Gastroesophageal sphincter (tissue), 4 donors: ENCODE results near the gene YPEL1. TPM values are rescaled to one million over a fixed set of nuclear protein-coding genes. Genes with fewer than 3 reads are reported as not detected.

Experiments used
- ATAC-seq: fragments of 150-250 bp; one replicate; pipeline ENCODE4 v1.9.1; 2016; ENCODE audit warnings: mild to moderate bottlenecking, moderate library complexity
- H3K27ac ChIP-seq, 4 donors: fragments of 200-600 bp; sonication (generic) in 3 of 4; 1 replicate in 3 of 4; 2 replicates in 1 of 4; pipeline ENCODE4 v1.5.1; 2016 to 2019
- H3K27me3 ChIP-seq: fragments of 200-600 bp; sonication (generic); one replicate; pipeline ENCODE4 v1.5.1; 2019
- H3K36me3 ChIP-seq, 2 donors: fragments of 200-600 bp; sonication (generic); one replicate each; pipeline ENCODE4 v1.5.1; 2019; ENCODE audit warnings: control low read depth in 1 of 2
- H3K4me1 ChIP-seq, 3 donors: fragments of 200-600 bp; sonication (generic); 1 replicate in 2 of 3; 2 replicates in 1 of 3; pipeline ENCODE4 v1.5.1; 2016 to 2019; ENCODE audit warnings: control low read depth in 2 of 3
- H3K4me3 ChIP-seq, 2 donors: fragments of 200-600 bp; sonication (generic); one replicate each; pipeline ENCODE4 v1.5.1; 2019; ENCODE audit warnings: mild to moderate bottlenecking in 1 of 2, moderate library complexity in 1 of 2
- H3K9me3 ChIP-seq, 3 donors: fragments of 200-600 bp; sonication (generic); one replicate each; pipeline ENCODE4 v1.5.1; 2017 to 2019; ENCODE audit warnings: control low read depth in 2 of 3
- EP300 ChIP-seq: sonication (generic); formaldehyde crosslinking; IDR thresholded peaks from one replicate; pipeline ENCODE4 v1.6.1; 2017; ENCODE audit warnings: antibody characterized with exemption, mild to moderate bottlenecking
- POLR2A ChIP-seq, 2 donors: fragments of 450-650 bp; IDR thresholded peaks; one replicate each; pipeline ENCODE4 v1.6.1; 2017; ENCODE audit warnings: antibody characterized with exemption in 2 of 2, mild to moderate bottlenecking in 2 of 2, moderate library complexity in 1 of 2
- POLR2AphosphoS5 ChIP-seq: sonication (generic); formaldehyde crosslinking; IDR thresholded peaks from one replicate; pipeline ENCODE4 v1.6.1; 2017; ENCODE audit warnings: antibody characterized with exemption
- WGBS, 2 donors: methylation state at CpG; one replicate each; pipeline ENCODE4 v1.1.5; 2018; ENCODE audit warnings: low coverage in 1 of 2; 5-methylcytosine and 5-hydroxymethylcytosine counted together
- total RNA-seq, 4 donors: library from RNA; depleted of rRNA; stranded (reverse); fragments of >200 nt; gene quantifications; one replicate each; pipeline ENCODE4 v1.1.0, GENCODE V29; 2016
- TF ChIP-seq, protein P1 (sequence below), 4 experiments: fragments of 200-600 bp in 2 of 4; fragments of 450-650 bp in 2 of 4; sonication (generic) in 1 of 4; IDR thresholded peaks; one replicate each; pipeline ENCODE4 v1.5.1; 2017 to 2019; ENCODE audit warnings: antibody characterized with exemption in 4 of 4, mild to moderate bottlenecking in 2 of 4, moderate library complexity in 2 of 4

The YPEL1 gene
- total RNA-seq, 4 donors from 2014 or later, result 11.6 to 23.1 (median 15.8) TPM

GRCh38 chr22:21764038-21764804 is 28.6 kb upstream of the YPEL1 start:
- Histone ChIP-seq H3K27me3 (no peaks in the 10 kb centered on the region), H3K4me1 (peaks cover 0 to 38% (median 0%) of the 10 kb centered on the region in 3 donors), H3K27ac (peak overlapping the region in 1 of 4 donors; percentile 20), H3K36me3 (peaks cover 0 to 88% of the 10 kb centered on the region in 2 donors), H3K9me3 (no peaks in the 10 kb centered on the region), H3K4me3 (no peak overlapping the region)
- WGBS, 2 donors, result 83 to 84% methylated on average over 5 to 8 of the region's 9 CpGs
- ATAC-seq, result no peak
- TF ChIP-seq POLR2AphosphoS5 (no peak), POLR2A (IDR thresholded peaks at IDR 0.05) (no peak), EP300 (no peak)
- TF ChIP-seq, protein P1, sequence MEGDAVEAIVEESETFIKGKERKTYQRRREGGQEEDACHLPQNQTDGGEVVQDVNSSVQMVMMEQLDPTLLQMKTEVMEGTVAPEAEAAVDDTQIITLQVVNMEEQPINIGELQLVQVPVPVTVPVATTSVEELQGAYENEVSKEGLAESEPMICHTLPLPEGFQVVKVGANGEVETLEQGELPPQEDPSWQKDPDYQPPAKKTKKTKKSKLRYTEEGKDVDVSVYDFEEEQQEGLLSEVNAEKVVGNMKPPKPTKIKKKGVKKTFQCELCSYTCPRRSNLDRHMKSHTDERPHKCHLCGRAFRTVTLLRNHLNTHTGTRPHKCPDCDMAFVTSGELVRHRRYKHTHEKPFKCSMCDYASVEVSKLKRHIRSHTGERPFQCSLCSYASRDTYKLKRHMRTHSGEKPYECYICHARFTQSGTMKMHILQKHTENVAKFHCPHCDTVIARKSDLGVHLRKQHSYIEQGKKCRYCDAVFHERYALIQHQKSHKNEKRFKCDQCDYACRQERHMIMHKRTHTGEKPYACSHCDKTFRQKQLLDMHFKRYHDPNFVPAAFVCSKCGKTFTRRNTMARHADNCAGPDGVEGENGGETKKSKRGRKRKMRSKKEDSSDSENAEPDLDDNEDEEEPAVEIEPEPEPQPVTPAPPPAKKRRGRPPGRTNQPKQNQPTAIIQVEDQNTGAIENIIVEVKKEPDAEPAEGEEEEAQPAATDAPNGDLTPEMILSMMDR (IDR thresholded peaks at IDR 0.05), result no peak

DNA sequence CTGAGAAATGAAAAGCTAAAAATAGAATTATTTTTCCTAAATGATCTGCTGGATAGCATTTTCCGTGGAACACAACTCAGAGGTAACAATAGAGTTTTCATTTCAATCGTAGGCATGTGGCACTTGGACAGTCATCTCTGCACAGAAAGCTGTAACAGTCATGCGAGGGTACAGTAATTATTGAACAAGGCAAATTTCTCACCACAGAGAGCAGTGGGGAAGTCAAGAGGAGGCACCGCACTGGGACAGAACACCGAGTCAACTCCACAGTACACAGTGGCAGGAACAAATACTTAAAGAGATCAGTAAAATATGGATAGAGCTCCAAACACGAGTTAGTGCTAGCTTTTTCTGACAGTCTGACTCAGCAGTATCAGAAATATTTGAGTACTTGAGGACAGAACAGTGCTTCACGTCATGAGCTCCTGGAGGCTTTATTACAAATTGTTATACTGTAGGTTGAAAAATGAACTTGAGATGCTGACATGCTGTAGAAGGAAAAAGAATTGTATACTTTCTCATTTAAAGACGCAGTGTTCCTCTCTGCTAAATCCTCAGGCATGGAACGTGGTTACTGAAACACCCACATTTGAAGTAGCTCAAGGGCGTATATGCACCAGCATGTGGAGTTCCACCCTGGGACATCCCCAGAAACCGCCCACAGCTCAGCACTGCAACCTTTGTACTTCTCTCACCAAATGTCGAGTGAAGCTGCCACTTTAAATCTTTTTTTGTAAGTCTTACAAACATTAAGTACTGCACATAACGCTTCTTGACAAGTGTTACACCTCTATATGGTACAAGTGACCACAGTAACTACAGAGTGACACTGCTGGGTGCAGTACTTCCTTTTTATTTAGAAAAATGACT is 27.4 kb upstream of the YPEL1 start:
- 46 to 70% methylated on average over 11 to 13 of the region's 13 CpGs for WGBS, 2 donors
- ATAC-seq, result no peak
- peak overlapping the region in 2 of 4 donors; percentile 6 to 12 for H3K27ac ChIP-seq

GRCh38 chr22:21761994-21762680 is 26.5 kb upstream of the YPEL1 start:
- WGBS, 2 donors, result 88 to 90% methylated on average over 12 to 13 of the region's 15 CpGs
- peaks cover 0 to 38% (median 0%) of the 10 kb centered on the region in 3 donors for H3K4me1 ChIP-seq
- H3K27ac ChIP-seq, result peak overlapping the region in 2 of 4 donors; percentile 1 to 37
- no peak for TF ChIP-seq EP300
- TF ChIP-seq POLR2A (IDR thresholded peaks at IDR 0.05), result no peak
- TF ChIP-seq POLR2AphosphoS5, result no peak
- ATAC-seq, result no peak
- H3K4me3 ChIP-seq, result no peak overlapping the region
- peaks cover 0 to 88% of the 10 kb centered on the region in 2 donors for H3K36me3 ChIP-seq
- H3K9me3 ChIP-seq, result no peaks in the 10 kb centered on the region
- H3K27me3 ChIP-seq, result no peaks in the 10 kb centered on the region

More for the DNA sequence above, 27.4 kb upstream of the YPEL1 start:
- Histone ChIP-seq H3K4me1 (peaks cover 0 to 38% (median 0%) of the 10 kb centered on the region in 3 donors), H3K9me3 (no peaks in the 10 kb centered on the region), H3K27me3 (no peaks in the 10 kb centered on the region), H3K36me3 (peaks cover 0 to 88% of the 10 kb centered on the region in 2 donors), H3K4me3 (no peak overlapping the region)
- TF ChIP-seq, protein P1 (IDR thresholded peaks at IDR 0.05), result no peak
- TF ChIP-seq EP300 (no peak), POLR2AphosphoS5 (no peak), POLR2A (IDR thresholded peaks at IDR 0.05) (no peak)

- Histone ChIP-seq H3K36me3 (peaks cover 0 to 83% of the 10 kb centered on the region in 2 donors), H3K27me3 (no peaks in the 10 kb centered on the region), H3K9me3 (no peaks in the 10 kb centered on the region), H3K4me3 (no peak overlapping the region), H3K27ac (no peak overlapping the region), H3K4me1 (peaks cover 0 to 38% (median 0%) of the 10 kb centered on the region in 3 donors)
- 75% methylated on average over 2 of the region's 2 CpGs for WGBS, 2 donors
- no peak for ATAC-seq
- TF ChIP-seq POLR2AphosphoS5, result no peak
- TF ChIP-seq EP300, result no peak
- TF ChIP-seq, protein P1 (IDR thresholded peaks at IDR 0.05), result no peak
- no peak for TF ChIP-seq POLR2A (IDR thresholded peaks at IDR 0.05)
Observed at GRCh38 chr22:21761086-21761485, 25.5 kb upstream of the YPEL1 start.

- peaks cover 0 to 78% of the 10 kb centered on the region in 2 donors for H3K36me3 ChIP-seq
- H3K4me3 ChIP-seq, result no peak overlapping the region
- H3K27ac ChIP-seq, result no peak overlapping the region
- H3K4me1 ChIP-seq, result peaks cover 0 to 42% (median under 1%) of the 10 kb centered on the region in 3 donors
- no peaks in the 10 kb centered on the region for H3K27me3 ChIP-seq
- 67 to 80% methylated on average over 1 to 2 of the region's 2 CpGs for WGBS, 2 donors
- no peak for ATAC-seq
- TF ChIP-seq EP300 (no peak), POLR2A (IDR thresholded peaks at IDR 0.05) (no peak), POLR2AphosphoS5 (no peak)
- TF ChIP-seq, protein P1 (IDR thresholded peaks at IDR 0.05), result no peak
- no peaks in the 10 kb centered on the region for H3K9me3 ChIP-seq
Observed at GRCh38 chr22:21760640-21761039, 25.0 kb upstream of the YPEL1 start.
